Astrocyte of the spinal cord (primary cell): ENCODE data around the gene MCRS1.
A peak's percentile ranks its signal among the peaks of the same experiment; 100 is the strongest.

Source experiments
- DNase-seq: peaks from one replicate; pipeline ENCODE4 v3.0.0; 2011; ENCODE audit warnings: low read depth, low spot score
- H3K4me3 ChIP-seq: 2 replicates; pipeline ENCODE4 v1.5.1; 2011; ENCODE audit warnings: low read depth, mild to moderate bottlenecking, low read length, moderate library complexity
- CTCF ChIP-seq: IDR thresholded peaks from 2 replicates; pipeline ENCODE4 v1.5.1; 2012; ENCODE audit warnings: low read depth, mild to moderate bottlenecking, low read length, inconsistent platforms
- in situ Hi-C: cut with HindIII; loops from 2 replicates; pipeline ENCODE4 v1.10.0; 2017; ENCODE audit warnings: low sequenced_read_pairs

MCRS1 gene

DNA sequence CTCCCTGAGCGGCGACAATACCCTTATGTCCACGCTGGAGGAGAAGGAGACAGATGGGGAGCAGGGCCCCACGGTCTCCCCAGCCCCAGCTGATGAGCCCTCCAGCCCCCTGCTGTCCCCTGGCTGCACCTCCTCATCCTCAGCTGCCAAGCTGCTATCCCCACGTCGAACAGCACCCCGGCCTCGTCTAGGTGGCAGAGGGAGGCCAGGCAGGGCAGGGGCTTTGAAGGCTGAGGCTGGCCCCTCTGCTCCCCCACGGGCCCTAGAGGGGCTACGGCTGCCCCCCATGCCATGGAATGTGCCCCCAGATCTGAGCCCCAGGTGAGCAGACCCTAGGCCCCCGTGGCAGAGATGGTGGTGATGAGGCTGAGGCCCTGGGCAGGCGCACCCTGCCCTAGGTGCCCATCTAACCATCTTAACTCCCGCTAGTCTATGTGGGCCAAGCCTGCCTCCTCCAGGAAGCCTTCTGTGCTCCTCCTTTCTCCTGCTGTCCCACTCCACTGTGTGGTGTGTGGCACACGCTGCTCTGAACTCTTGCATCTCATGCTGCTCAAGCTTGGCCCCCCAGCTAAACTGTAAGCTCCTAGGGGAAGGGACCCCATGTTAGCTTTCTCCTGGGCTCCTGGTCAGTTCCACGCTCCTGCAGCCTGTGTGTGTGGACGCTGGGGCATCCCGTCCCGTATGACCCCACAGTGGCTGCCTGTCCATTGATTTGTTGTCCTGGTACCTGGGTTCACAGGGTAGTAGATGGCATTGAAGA lies 12.1 kb downstream of the MCRS1 start:
- in situ Hi-C loops = no loop called here
- DNase-seq = no peak
- TF ChIP-seq CTCF = no peak
- H3K4me3 ChIP-seq = no peak overlapping the region

- TF ChIP-seq CTCF = no peak
- no peak for DNase-seq
- in situ Hi-C loops = no loop called here
- no peak overlapping the region for H3K4me3 ChIP-seq
Measured at GRCh38 chr12:49554266-49554665, 13.7 kb downstream of the MCRS1 start.

DNA sequence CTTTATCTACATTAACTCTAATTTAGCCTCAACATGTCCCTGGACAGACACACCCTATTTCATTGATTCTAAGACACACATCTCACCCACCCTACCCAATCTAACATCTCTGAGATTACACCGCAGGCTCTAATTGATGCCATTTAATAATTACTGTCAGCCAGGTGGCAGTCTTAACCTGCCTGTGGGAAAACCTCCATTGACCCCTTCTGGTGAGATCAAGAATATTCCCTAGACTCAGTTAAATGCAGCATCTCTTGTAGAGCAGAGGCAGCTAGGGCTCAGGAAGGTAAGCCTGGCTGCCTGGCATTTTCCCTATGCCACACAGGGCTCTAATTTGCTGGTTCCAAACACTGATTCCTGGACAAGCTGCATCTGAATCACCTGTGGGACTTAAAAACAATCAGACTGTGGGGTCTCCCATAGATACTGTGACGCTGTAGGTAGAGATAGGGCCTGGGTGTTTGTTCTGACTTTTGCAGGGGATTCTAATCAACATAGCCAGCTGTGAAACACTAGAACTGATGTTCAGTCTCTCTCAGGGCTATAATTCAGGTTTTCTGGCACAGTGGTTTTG lies 14.3 kb downstream of the MCRS1 start:
- peak; percentile 17 for DNase-seq
- no peak for TF ChIP-seq CTCF
- no peak overlapping the region for H3K4me3 ChIP-seq
- in situ Hi-C loops = no loop called here

GRCh38 chr12:49552899-49553298 lies 15.0 kb downstream of the MCRS1 start:
- TF ChIP-seq CTCF = no peak
- no peak for DNase-seq
- in situ Hi-C loops = no loop called here
- H3K4me3 ChIP-seq = no peak overlapping the region

- DNase-seq = no peak
- H3K4me3 ChIP-seq = no peak overlapping the region
- in situ Hi-C loops = no loop called here
- TF ChIP-seq CTCF = no peak
Measured at GRCh38 chr12:49552425-49552824, 15.5 kb downstream of the MCRS1 start.

DNA sequence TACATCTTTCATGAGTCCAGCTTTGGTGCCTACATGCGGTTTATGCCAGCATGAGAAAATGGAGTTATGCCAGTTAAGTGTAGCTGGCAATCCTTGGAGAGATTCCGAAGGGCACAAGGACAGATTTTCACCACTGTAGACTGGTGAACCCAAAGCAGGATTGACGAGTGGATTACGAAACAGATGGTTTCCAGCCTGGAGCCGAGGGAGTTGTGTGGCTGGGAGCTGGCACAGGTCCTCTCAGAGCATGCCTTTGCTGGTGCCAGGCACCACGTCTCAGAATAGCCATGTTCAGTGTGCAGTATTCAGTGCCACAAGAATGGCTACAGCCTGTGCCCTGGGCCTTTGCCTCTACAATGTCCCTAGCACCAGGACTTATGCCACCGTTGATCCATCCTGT lies 15.9 kb downstream of the MCRS1 start:
- H3K4me3 ChIP-seq = no peak overlapping the region
- no peak for DNase-seq
- in situ Hi-C loops = no loop called here
- TF ChIP-seq CTCF = no peak
